Measurements from ENCODE around the gene DHRS11. TPM values are rescaled to one million over a fixed set of nuclear protein-coding genes. Genes with fewer than 3 reads are reported as not detected.

The DHRS11 gene
- total RNA-seq, 4 donors from 2014 or later, result 4.9 to 15.8 (median 7.4) TPM

DNA sequence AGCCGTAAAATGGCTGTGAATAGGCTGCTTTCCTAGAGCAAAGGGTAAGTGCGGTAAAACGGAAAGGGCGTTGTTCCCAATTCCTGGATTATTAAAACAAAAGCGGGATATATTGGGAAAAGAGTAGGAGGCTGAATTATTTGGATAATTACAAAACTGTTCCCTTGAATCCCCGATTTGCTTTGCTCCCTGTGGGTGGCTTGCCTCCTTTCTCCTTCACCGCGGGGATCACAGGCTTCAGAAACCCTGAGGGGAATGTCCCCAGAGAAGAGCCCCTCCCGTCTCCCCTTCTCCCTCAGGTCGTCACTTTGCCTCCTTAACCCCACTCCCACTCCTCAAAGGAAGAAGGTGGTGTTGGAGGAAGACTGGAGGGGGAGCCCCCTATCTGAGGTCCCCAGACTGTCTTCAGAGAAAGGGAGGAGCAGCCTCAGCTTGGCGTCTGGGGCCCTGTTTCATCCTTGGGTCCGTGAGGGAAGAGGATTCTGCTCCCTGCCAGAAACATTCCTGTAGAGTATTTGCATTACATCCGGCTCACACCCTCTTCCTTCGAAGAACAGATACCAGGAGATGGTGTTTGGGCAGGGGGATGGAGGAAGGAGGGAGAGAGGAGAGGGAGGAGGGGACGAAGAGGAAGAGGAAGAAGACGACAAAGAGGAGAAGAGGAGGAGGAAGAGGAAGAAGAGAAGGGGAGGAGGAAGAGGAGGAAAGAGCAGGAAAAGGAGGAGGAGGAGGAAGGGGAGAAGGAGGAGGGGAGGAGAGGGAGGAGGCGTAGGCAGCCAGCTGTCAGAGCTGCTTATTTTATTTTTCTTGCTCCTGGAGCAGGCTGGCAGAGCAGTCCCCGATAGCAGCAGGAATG lies 41.5 kb downstream of the DHRS11 start:
- intact Hi-C loops (cut with DNase I; ENCODE audit: low total_unique reads), result no loop called here
- DNase-seq (no peak), ATAC-seq (no peak)
- in situ Hi-C loops (cut with MboI; ENCODE audit: low sequenced_read_pairs in 4 of 4), result loop anchor here in 3 of 4 donors (10.0 to 25.0 kb wide), 4 partner anchors 304 to 612 kb away; partner anchors contain the start of genes AATF (in 1 of the 3) and LHX1 (in 1 of the 3)
- no peaks in the 10 kb centered on the region for H3K9me3 ChIP-seq
- TF ChIP-seq, protein P1, sequence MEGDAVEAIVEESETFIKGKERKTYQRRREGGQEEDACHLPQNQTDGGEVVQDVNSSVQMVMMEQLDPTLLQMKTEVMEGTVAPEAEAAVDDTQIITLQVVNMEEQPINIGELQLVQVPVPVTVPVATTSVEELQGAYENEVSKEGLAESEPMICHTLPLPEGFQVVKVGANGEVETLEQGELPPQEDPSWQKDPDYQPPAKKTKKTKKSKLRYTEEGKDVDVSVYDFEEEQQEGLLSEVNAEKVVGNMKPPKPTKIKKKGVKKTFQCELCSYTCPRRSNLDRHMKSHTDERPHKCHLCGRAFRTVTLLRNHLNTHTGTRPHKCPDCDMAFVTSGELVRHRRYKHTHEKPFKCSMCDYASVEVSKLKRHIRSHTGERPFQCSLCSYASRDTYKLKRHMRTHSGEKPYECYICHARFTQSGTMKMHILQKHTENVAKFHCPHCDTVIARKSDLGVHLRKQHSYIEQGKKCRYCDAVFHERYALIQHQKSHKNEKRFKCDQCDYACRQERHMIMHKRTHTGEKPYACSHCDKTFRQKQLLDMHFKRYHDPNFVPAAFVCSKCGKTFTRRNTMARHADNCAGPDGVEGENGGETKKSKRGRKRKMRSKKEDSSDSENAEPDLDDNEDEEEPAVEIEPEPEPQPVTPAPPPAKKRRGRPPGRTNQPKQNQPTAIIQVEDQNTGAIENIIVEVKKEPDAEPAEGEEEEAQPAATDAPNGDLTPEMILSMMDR (IDR thresholded peaks at IDR 0.05 in 4 of 5, conservative IDR thresholded peaks at IDR 0.05 in 1 of 5), result no peak
- TF ChIP-seq POLR2A (IDR thresholded peaks at IDR 0.05), result no peak
- H3K36me3 ChIP-seq, result no peaks in the 10 kb centered on the region
- H3K27ac ChIP-seq, result no peak overlapping the region
- peaks cover 0 to 2% of the 10 kb centered on the region in 2 donors for H3K4me1 ChIP-seq
- H3K27me3 ChIP-seq, result peaks cover 0 to 11% (median 4%) of the 10 kb centered on the region in 3 donors
- no peak overlapping the region for H3K4me3 ChIP-seq

DNA sequence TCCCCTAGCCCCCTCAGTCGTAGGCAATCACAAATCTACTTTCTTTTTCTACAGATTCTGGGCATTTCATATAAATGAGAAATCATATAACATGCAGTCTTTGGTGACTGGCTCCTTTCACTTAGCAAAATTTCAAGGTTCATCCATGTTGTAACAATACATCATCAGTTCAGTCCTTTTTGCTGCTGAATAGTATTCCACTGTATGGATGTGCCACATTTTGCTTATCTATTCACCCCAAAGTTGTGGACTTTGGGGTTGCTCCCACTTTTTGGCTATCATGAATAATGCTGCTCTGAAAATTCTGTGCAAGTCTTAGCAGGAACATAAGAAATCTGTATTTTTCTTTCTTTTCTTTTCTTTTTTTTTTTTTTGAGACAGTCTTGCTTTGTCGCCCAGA lies 48.7 kb downstream of the DHRS11 start:
- H3K27me3 ChIP-seq, result peaks cover 60 to 67% (median 64%) of the 10 kb centered on the region in 3 donors
- no peaks in the 10 kb centered on the region for H3K9me3 ChIP-seq
- in situ Hi-C loops (cut with MboI; ENCODE audit: low sequenced_read_pairs in 4 of 4), result loop anchor here in 2 of 4 donors (25.0 kb wide), 2 partner anchors 297 to 597 kb away; partner anchors contain the start of genes AATF (in 1 of the 2) and LHX1 (in 1 of the 2)

DNA sequence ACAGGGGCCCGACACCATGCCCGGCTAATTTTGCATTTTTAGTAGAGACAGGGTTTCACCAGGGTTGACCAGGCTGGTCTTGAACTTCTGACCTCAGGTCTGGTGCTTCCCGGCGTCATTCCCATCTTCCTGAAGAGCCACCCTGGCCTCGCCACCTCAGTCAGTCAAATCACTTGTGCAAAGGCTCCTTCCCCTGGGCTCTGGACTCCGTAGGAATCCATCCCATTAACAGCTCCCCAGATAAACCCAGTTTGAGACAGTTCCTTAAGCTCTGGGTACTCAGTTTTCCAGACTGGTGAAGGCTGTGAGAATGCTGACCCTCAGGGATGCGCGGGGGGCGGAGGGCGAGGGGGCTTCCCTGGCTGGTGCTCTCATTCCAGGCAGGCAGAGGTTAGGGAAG lies 49.2 kb downstream of the DHRS11 start:
- Histone ChIP-seq H3K4me3 (no peak overlapping the region), H3K4me1 (peaks cover 4 to 8% of the 10 kb centered on the region in 2 donors), H3K27me3 (peaks cover 64 to 71% (median 68%) of the 10 kb centered on the region in 3 donors), H3K9me3 (no peaks in the 10 kb centered on the region), H3K27ac (no peak overlapping the region), H3K36me3 (no peaks in the 10 kb centered on the region)
- no peak for DNase-seq
- intact Hi-C loops (cut with DNase I; ENCODE audit: low total_unique reads), result no loop called here
- in situ Hi-C loops (cut with MboI; ENCODE audit: low sequenced_read_pairs in 4 of 4), result loop anchor here in 2 of 4 donors (25.0 kb wide), 2 partner anchors 296 to 596 kb away; partner anchors contain the start of genes AATF (in 1 of the 2) and LHX1 (in 1 of the 2)
- no peak for ATAC-seq
- TF ChIP-seq POLR2A (IDR thresholded peaks at IDR 0.05), result no peak

More for the DNA sequence above, 48.7 kb downstream of the DHRS11 start:
- Histone ChIP-seq H3K36me3 (no peaks in the 10 kb centered on the region), H3K27ac (no peak overlapping the region), H3K4me3 (no peak overlapping the region), H3K4me1 (peaks cover 4 to 8% of the 10 kb centered on the region in 2 donors)
- DNase-seq (no peak), ATAC-seq (no peak)
- intact Hi-C loops (cut with DNase I; ENCODE audit: low total_unique reads), result no loop called here
- TF ChIP-seq POLR2A (IDR thresholded peaks at IDR 0.05), result no peak
- TF ChIP-seq, protein P1 (IDR thresholded peaks at IDR 0.05 in 4 of 5, conservative IDR thresholded peaks at IDR 0.05 in 1 of 5), result no peak

DNA sequence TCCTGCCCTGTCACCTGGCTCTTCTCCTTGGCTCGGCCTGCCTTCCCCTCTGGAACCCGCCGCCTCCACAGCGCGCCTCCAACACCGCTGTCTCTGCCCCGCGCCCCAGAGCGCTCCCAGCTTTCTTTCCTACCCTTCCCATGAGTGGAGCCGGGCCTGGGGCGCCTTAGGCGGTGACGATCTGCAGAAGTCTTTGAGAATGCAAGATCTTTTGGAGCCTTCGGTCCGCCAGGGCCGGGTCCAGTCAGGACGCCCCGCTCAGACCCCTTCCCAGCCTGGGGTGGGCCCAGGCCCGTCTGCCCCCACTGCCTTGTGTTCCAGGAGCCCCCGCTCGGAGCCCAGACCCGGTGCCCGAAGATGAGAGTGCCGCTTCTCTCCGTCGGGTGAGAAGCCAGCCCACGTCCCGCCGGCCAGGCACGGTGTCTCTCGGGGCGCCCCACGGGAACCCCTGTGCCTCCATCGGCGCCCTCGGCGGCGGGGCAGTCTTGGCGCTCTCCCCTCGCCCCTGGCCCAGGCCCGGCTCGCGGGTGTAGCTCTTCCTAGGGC lies 49.7 kb downstream of the DHRS11 start:
- H3K36me3 ChIP-seq, result no peaks in the 10 kb centered on the region
- no peak for DNase-seq
- H3K9me3 ChIP-seq, result no peaks in the 10 kb centered on the region
- no peak for ATAC-seq
- H3K4me3 ChIP-seq, result peak overlapping the region; percentile 19 to 51 (median 37)
- no peak overlapping the region for H3K27ac ChIP-seq
- TF ChIP-seq POLR2A (IDR thresholded peaks at IDR 0.05), result no peak
- TF ChIP-seq, protein P1 (IDR thresholded peaks at IDR 0.05 in 4 of 5, conservative IDR thresholded peaks at IDR 0.05 in 1 of 5), result no peak
- intact Hi-C loops (cut with DNase I; ENCODE audit: low total_unique reads) (no loop called here), in situ Hi-C loops (cut with MboI; ENCODE audit: low sequenced_read_pairs in 4 of 4) (loop anchor here in 2 of 4 donors (25.0 kb wide), 2 partner anchors 296 to 596 kb away; partner anchors contain the start of genes AATF (in 1 of the 2) and LHX1 (in 1 of the 2))
- peaks cover 68 to 71% (median 69%) of the 10 kb centered on the region in 3 donors for H3K27me3 ChIP-seq
- H3K4me1 ChIP-seq, result peaks cover 4 to 8% of the 10 kb centered on the region in 2 donors
